ENCODE results near the gene SCYGR1.
"Not testable (repeated sequence)": the region's sequence is repeated elsewhere in the genome, so short reads cannot be mapped to it uniquely, and the experiment has no call there.

The SCYGR1 gene

DNA sequence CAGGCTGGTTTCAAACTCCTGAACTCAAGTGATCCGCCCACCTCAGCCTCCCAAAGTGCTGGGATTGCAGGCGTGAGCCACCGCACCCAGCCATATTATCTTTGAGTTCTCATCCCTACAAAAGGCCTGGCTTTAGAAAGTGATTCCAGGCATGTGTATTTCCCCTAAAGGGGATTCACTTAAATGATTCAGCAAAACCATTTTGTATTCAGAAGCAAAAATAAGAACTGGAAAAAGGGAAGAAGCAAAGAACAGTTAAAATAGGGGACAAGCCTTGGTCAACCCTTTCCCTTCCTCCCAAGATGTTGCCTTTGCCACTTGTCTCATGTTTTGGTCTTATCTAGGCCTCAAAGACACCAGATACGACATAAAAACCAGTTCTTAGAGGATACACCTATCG is 19.2 kb downstream of the SCYGR1 start:
- DNase-seq, result no peak

DNA sequence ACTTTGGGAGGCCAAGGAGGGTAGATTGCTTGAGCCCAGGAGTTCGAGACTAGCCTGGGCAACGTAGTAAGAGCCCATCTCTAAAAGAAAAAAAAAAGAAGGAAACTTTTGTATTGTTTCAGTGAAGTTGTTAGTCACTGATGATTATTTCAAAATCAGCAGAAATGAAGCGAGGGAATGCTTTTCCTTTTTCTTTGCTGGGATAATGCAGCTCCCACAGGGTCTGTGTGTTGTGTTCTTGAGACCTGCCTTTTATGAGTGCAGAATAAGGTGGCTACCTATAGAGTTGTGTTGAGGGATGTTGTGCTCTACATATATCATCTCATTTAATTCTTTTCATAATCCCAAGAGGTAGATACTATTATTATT is 20.3 kb downstream of the SCYGR1 start:
- DNase-seq, result no peak

DNA sequence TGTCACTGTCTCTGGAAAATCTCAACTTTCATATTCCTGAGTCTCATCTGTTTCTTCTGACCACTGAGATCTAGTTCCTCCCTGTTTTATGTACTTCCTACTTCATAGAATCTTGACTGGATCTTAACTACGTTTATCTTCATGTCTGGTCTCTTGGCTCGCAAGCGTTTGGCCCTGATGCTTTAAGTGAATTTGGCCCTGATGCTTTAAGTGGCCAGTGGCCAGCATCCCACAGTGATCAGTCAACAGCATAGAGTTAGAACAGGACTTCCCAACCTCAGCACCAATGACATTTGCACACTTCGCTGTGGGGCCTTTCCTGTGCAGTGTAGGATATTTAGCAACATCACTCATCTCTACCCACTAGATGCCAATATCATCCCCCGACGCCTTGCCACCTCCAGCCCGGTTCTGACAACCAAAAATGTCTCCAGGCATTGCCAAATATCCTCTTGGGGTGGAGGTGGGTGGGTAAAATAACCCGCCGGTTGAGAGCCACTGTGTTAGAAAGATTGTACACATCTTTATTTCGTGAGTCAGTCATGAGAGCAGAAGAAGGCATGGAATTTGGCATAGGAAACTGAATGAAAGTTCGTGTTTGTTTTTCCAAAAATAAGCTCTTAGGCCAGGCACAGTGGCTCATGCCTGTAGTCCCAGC is 20.9 kb downstream of the SCYGR1 start:
- DNase-seq, result no peak

DNA sequence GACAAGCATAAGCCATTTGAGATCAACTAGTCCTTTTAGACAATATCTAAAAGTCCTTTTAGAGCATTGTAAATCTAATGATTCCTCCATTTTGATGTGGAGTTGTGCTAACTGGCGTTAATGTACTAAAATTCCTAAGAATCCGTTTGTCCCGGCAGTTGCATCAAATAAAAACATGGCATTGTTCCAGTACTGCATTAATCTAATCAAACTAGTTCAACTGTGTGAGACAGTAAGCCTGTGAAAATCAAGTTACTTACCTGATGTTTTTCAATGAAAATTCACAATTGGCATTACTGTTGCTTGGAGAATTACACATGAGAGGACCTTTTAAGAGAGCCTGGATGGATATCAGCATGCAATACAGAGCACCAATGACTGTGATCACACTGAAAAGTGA is 21.9 kb downstream of the SCYGR1 start:
- DNase-seq, result no peak

DNA sequence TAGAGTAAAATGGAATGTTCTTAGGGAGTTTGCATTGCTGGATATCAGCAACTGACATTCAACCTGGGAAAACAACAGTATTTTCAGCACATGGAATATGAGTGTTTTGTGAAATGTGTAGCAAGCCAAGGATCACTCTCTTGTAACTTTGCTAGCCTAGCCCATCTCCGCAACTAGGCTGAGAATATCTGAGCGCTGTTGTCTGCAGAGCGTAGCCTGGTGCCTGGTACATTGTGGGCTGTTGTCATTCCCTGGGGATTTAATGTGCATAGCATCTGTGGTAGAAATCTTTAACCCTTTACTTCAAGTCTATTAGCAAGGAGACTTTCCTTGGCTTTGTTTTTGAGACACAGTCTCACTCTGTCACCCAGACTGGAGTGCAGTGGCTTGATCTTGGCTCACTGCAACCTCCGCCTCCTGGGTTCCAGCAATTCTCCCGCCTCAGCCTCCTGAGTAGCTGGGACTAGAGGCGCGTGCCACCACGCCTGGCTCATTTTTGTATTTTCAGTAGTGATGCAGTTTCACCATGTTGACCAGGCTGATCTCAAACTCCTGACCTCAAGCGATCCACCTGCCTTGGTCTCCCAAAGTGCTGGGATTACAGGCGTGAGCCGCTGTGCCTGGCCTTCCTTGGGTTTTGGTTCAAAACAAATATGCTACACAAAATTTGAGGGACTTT is 23.0 kb downstream of the SCYGR1 start:
- not testable (repeated sequence) for DNase-seq

DNA sequence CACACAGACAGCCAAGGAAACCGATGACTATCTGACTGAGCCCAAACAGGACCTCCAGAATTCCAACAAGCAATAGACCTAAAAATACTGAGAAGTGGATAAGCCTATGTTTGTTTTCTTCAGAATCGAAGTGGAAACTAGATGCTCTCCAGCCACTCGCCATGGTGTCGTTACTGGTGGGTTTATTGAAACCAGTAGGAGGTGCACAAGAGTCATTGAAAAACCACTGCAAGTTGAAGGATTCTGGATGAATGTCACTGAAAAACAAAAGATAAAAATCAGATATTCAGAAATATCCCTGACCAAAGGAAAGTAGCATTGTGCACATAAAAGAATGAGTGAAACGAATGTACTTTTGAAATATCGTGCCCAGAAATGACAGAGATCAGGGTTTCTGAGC is 24.0 kb downstream of the SCYGR1 start:
- peak in 1 of 2 donors; percentile 16 for DNase-seq

DNA sequence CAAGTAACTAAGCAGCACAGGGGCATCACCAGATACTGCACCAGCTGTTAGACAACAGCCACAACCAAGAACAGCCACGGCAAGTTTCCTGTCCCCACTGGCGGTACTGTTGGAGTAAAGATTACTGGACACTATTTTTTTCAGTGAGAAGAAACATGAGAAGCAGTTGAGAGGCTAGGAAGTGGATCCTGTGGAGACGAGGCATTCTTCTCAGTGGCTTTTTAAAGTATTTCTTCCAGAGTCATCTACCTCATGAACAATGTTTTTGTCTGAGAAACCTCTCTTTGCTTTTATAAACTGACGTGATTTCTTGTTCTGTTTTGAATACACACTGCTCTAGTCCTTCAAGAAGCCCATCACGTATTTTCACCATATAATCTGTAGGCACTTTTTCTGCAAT is 27.4 kb downstream of the SCYGR1 start:
- DNase-seq, result no peak

DNA sequence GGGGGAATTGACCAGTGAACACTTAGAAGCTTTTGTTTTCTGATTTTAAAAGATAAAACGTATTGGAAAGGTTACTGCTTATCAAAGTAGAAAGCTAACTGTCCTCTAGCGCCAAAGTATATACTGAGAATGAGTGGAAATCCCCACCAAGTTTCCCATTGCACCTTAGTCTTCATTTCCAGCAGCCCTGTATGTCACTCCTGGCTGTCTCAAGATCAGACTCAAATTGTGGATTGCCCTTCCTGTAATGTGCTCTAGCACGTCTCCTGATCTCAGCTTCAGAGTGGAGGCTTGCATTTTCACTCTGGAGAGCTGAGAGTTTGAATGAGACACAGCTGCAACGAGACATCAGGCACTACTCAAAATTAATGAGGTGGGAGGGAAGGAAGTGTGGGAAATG is 36.1 kb downstream of the SCYGR1 start:
- no peak for DNase-seq

DNA sequence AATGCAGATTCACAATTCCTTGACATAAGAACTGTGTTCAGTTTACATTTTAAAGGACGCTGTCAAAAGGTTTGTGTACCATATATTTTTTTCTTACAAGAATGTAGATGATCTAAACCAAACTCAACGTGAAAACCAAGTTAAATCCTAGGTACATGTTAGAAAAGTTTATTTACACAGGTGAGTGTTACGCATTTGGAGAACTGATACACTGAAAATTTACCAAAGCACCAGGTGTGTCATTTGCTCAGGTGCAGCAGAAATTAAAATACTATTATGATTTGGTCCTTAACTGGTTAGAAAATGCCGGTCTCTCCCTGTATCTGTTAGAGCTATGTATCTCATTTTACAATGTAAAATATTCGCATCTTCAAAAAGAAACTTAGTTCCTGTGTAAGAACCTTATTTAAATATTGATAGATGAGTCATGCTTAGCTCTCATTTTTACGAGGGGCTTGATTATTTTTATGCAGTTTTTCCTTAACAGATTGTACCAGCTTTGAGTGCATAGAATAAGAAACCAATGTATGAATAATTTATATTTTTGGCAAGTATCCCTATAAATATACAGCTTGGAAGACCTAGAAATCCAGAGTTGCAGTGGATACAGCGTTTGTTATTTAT is 37.6 kb downstream of the SCYGR1 start:
- no peak for DNase-seq

DNA sequence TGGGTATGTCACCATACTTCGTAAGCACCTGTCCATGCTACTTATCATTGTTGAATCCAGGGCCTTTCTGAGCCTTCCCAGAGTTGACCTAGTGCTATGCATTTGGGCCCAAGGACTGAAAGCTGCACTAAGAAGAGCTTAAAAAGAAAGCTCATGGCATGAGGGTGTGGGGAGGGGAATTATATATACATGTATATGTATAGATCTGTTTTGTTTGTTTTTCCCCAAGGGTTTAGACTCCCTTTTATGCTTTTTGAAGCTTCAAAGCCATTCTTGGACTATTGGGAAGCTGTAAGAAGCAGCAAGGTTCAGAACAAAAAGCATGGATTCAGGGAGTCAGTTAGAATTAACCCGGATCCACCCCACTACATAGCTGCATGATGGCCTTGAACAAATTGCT is 39.4 kb downstream of the SCYGR1 start:
- DNase-seq, result no peak

DNA sequence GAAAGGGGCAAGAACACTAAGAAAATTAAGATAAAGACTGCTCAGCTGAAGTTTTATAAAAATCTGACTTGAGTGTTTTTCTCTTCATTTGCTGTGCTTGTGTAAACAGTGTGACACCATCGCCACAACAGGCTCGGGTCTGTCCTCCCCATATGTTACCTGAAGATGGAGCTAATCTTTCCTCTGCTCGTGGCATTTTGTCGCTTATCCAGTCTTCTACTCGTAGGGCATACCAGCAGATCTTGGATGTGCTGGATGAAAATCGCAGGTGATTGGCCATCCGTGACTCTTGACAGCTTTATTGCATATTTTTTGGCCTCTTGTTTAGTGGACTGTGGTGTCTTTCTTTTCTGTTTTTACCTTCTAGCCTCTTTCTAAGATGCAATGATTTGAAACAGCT is 40.6 kb downstream of the SCYGR1 start:
- no peak for DNase-seq

DNA sequence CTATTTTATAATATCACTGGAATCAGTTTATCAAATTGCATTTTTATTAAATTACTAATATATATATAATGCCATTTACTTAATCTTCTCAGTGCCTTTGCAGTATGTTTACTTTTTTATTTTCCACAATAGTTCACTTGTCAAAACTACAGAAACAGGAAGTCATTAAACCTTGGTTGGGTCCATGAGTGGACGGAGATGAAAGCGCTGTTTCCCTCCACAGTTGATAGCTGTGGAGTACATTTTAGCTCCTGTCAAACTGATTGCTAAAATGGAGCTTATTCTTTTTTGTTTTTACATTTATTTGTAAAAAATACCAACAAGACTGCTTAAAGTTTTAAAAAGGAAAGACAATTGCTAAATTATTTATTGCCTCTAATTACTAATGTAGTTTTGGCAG is 43.5 kb downstream of the SCYGR1 start:
- no peak for DNase-seq

DNA sequence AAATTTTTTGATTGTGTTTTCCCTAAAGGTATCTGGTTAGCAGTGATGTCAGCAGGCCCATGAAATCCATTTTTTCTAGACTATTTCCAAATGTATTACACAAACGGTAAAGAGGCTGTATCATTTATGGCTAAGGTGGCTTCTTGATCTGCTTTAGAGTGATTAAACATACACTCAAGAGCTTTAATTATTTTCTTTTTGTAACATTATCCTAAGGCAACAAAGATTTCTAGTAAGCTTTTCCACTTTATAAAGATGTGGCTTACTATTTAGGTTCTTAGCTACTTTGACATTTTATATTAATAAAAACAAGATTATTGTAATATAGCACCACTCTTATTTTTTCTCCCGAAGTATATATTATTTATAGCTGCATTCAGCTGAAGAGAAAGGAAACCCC is 46.2 kb downstream of the SCYGR1 start:
- DNase-seq, result no peak

DNA sequence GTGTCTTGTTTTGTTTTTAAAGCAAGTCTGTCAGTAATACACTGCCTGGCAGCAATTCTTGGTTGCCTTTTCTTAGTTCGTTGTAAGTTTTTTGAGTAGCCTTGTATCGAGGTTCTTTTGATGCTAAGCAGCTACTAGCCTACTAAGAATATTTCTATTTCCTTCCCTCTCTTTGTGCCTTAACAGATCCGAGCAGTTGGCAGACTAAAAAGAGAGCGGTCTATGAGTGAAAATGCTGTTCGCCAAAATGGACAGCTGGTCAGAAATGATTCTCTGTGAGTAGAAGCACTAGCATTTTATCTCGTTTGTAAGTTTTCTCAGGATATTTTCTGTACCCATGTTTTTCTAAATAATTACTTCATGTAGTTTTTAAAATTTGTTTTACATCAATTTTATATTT is 47.6 kb downstream of the SCYGR1 start:
- no peak for DNase-seq

DNA sequence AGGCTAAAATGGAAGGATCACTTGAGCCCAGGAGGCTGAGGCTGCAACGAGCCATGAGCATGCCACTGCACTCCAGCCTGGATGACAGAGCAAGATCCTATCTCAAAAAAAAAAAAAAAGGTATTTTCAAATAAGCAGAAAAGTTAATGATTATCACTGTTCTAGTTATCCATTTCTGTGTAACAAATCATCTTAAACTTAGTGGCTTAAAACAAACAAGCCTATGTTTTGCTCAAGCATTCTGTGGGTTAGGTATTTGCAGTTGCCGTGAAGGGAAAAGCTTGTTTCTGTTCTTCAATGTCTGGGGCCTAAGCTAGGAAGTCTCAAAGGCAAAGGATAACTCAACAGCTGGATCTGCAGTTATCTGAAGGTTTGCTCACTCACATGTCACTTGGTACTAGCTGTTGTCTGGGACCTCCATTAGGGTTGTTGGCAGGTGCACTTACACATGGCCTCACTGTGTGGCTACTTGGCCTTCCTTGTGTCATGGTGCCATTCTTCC is 48.6 kb downstream of the SCYGR1 start:
- DNase-seq, result no peak

Data from CD4-positive, alpha-beta T cell treated with Interleukin-1 beta for 1 hour (primary cell).